Ecto neural progenitor cell (in vitro differentiated cells): ENCODE data around the gene TAF6L.
A peak's percentile ranks its signal among the peaks of the same experiment; 100 is the strongest.
"Not testable (repeated sequence)": the region's sequence is repeated elsewhere in the genome, so short reads cannot be mapped to it uniquely, and the experiment has no call there.

Experiments
- DNase-seq: peaks from one replicate; pipeline ENCODE4 v3.0.0-alpha.2; 2018; ENCODE audit warnings: low spot score

TAF6L gene

DNA sequence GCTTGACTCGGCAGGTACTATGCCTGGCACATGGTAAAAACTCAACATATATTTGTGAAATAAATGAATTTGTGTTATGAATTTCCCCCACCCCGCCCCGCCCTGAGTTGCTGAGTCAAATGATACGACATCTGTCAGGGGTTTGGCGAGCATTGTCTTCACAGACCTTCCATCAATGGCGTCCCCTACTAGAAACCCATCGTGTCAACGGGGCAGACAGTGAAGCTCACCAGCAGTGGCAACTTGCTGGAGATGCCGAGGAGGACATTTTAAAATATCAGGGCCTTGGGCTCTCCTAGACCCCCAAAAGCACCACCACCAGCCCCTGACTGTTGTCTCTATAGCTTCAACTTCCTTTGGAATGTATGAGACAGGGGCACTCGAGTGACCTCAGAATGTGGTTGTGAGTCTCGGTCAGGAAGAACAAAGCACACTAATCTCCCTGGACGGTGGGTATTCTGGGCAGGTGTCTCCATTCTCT, 34.8 kb downstream of the TAF6L start:
- no peak for DNase-seq

DNA sequence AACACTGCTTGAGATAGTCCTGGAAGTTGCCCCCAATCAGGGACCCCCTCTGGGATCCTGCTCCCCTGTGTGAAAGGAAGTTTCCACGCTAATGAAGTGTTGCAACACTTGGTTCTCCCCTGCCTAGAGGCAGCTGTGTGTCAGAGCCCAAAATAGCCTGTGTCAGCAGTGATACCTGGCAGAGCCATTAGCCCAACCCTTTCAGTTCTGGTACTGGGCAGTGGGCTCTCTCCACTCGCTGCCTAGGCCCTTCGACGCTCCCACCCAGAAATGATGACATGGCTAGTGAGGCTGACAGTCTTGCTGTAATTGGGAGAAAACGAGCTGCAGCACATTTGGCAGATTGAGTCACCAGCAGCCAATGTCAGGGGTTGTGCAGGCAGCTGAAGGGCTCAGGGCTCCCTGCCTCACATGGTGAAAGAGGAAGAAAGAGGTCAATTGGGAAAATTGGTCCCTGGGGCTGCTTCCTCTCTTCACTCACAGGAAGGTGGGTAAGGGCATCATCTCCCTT, 35.5 kb downstream of the TAF6L start:
- DNase-seq, result no peak

DNA sequence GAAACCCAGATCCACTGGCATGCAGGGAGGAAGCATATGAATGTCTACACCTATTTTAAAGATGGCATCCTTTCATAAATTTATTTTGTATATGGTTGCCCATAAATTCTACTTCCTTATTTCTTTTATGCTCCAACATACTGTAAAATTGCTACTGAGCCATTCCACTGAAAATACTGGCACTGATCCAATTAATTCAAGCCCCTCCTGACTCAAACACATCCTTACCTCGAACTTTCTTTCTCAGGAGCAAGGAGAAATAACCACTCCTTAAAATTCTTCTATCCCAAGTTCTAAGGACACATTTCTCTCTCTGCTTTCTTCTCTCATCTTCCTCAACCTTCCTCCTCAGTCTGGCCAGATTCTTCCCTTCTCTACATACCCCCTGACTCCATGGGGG, 39.6 kb downstream of the TAF6L start:
- DNase-seq, result no peak

DNA sequence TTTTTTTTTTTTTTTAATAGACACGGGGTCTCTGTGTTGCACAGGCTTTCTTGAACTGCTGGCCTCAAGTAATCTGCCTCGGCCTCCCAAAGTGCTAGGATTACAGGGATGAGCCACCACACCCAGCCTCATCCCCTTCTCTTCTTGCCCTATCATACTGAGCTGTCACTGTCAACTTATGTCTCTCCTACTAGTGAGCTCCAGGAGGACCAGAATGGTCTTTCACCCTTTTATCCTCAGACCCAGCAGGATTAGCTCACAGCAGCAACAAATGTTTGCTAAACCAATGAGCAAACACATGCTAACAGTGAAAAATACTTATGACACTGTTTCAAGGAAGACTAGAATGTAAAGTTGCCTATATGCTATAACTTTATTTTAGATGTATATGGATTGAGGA, 40.5 kb downstream of the TAF6L start:
- DNase-seq, result no peak

DNA sequence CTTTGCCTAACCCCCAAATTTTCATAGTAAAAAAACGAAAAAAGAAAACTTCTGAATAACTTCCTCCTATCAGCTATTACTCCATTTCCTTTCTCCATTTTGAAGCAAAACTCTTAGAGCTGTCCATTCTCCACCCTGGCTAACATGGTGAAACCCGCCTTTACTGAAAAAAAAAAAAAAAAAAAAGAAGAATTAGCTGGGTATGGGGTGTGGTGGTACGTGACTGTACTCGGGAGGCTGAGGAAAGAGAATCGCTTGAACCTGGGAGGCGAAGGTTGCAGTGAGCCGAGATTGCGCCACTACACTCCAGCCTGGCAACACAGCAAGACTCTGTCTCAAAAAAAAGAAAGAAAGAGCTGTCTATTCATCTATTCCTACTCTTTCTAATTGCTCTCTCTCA, 45.4 kb downstream of the TAF6L start:
- DNase-seq, result no peak

DNA sequence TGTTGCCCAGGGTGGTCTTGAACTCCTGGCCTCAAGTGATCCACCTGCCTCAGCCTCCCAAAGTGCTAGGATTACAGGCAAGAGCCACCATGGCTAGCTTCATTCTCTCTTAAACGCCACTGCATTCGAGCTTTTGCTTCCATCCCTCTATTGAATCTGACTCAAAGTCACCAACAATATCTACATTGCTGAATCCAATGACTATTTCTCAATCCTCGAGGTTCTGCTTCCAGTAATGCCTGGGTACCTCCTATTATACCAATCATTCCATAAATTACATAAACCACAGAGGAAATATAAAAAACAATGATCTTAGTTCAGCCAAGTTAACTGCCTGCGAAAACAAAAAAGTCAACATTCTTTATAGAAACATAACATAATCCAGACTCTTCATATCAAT, 45.9 kb downstream of the TAF6L start:
- no peak for DNase-seq

DNA sequence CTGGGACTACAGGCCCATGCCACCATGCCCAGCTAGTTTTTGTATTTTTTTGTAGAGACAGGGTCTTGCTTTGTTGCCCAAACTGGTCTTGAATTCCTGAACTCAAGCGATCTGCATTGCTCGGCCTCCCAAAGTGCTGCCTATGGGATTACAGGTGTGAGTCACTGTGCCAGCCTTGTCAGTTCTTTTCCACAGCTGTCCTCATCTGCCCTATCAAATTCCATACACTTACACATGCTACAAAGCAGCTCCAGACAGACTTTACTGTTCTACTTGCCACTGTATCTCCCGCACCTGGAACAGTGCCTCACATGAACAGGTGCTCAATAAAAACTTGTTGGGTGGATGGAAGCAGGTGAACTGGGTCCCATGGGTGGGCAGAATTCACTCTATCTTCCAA, 52.5 kb downstream of the TAF6L start:
- DNase-seq, result no peak

DNA sequence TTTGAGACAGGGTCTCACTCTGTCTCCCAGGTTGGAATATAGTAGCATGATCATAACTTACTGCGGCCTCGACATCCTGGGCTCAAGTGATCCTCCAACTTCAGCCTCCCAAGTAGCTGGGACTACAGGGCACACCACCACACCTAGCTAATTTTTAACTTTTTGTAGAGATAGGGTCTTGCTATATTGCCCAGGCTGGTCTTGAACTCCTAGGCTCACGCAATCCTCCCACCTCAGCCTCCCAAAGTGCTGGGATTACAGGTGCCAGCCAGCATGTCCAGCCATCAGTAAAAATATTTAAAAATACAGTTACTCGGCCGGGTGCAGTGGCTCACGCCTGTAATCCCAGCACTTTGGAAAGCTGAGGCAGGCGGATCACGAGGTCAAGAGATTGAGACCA, 56.9 kb downstream of the TAF6L start:
- not testable (repeated sequence) for DNase-seq

DNA sequence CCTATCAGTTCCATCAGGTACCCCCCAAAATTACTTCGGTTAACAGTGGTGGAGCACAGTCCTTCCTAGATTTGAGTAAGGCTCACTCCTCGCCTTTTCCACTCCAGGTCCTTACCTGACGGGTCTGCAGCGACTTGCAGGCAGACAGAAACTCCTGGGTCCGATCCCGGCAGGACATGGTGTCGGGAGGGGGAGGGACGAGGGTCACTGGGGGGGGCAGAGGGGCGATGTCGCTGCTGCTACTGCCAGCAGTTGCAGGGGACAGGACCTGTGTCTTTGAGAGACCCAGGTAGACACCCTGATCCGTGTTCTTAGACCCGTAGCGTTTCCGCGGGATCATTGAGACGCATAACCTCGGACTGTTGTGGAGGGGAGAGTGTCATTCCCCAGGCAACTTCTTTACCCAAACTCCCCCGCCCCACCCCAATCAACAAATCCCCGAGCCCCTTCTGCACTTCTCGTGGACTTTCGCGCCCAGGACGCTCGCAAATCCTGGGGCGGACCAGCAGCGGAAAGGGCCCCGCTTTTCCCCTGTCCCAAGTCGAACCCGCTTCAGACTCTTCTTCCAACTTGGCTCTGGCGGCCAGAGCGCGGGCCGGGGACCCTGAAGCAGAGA, 59.8 kb downstream of the TAF6L start:
- no peak for DNase-seq

DNA sequence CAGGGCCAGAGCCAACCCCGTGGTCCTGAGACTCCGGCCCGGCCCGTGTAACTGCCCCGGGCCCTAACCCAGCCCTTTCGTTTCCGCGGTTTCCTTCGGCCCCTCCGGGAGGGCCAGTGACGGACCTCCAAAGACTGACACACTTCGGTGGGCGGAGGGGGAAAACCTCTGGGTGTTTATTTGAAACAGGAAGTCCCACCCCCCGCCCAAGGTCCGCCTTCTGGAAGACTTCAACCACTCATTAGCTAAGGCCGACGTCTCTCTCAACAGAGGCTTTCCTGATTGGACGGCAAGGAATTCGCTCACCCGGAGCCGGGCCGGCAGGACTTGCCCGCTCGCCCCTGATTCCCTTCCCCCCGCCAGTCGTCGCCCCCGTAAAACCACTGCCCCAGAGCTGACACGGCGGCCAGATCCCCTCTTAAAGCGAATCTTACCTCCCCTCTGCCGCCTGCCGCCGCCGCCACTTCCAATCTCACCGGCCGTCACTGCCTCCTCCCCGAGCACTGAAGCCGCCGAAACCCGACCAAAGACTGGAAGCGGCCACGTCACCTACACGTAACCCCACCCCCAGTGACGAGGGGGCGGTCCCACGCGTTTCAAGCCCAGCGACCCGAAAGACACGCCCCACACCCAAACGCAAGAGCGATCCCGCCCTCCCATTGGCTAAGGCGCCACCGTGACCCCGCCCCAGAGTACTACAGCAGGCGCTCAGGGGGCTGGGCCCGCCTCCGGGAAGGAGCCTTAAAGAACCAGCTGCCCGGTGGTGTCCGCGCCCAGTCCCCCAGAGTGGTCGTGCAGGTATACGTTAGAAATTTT, 60.5 kb downstream of the TAF6L start, which contains the start of gene STX5:
Gene STX5 (minus strand): TSS at position 532 of the 816 bp plus-strand sequence. CDS start 808 bp downstream, outside the sequence.
- DNase-seq, result peak; percentile 99

DNA sequence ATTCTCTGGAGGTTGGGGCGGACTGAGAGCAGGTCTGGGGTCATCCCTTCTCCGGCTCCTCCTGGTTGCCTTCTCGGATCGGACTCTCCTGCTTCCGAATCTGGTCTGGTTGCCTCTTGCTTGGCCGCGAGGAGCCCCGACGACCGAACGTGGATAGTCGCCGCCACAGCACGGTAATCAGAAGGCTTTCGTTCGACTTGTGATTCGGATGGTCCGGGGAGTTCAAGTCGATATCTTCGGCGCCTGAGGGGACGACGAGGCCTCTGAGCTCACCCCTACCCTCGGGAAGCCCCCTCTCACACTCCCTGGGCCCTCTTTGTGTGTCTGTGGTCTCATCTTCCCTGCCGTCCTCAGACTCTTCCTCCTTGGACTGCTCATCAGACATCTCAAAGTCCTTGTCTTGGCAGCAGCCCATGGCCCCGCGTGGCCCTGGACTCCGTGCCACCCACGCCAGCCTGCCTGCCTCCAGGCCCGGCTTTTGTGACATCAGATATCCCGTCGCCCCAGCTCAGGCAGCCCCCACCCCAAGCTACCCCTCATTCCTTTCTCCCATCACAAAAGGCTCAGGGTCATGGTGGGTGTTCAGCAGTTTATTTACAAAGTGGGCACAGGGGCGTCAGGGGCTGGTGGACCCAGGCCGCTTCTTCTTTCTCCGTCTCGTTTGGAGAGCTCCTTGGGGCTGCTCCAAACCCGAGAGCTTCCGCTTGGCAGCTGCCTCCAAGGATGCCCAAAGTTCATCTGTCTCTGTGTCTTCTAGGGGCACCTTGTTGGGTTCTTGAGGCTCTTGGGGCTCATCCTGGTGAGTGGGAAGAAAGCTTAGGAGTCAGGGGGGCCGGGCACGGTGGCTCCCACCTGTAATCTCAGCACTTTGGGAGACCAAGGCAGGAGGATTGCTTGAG, 61.4 kb downstream of the TAF6L start, which contains the start of gene TEX54:
Gene TEX54 (minus strand): TSS at position 506 of the 899 bp plus-strand sequence.
- DNase-seq, result no peak

DNA sequence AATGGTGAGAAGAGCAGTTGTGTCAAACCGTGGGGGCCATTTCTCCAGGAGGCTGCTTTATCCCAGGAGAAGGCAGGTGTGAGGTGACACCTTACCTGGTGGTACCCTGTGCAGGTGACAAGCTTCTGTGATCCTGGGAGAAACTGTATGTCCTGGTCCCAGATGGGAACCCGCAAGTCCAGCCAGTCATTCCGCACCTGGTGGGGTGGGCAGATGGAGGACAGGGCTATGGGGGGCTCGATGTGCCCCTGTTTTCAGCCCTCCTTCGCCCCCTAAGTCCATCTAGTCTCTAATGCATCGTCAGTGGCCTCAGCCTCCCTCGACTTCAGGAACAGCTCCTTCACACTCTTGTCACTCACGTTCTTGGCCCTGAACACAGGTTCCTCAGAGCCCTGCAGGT, 64.1 kb downstream of the TAF6L start:
- DNase-seq, result no peak
